Breast epithelium (tissue), 4 donors: Measurements from ENCODE around the gene OR10D3. TPM values are rescaled to one million over a fixed set of nuclear protein-coding genes. Genes with fewer than 3 reads are reported as not detected.

Experiments
- DNase-seq, 2 donors: peaks; one replicate each; pipeline ENCODE4 v3.0.0-alpha.2; 2019; ENCODE audit warnings: low spot score in 2 of 2
- H3K27ac ChIP-seq, 2 donors: fragments of 200-600 bp; sonication (generic) in 1 of 2; one replicate each; pipeline ENCODE4 v1.5.1; 2016 to 2019; ENCODE audit warnings: mild to moderate bottlenecking in 1 of 2
- H3K27me3 ChIP-seq, 2 donors: fragments of 200-600 bp; sonication (generic) in 1 of 2; one replicate each; pipeline versions ENCODE4 v1.5.1 to v1.6.0; 2017 to 2019; ENCODE audit warnings: control low read depth in 1 of 2, mild to moderate bottlenecking in 1 of 2
- H3K36me3 ChIP-seq: fragments of 200-600 bp; one replicate; pipeline ENCODE4 v1.5.1; 2019
- H3K4me1 ChIP-seq, 2 donors: fragments of 200-600 bp; sonication (generic); one replicate each; pipeline ENCODE4 v1.5.1; 2016 to 2019; ENCODE audit warnings: control low read depth in 1 of 2
- H3K4me3 ChIP-seq, 3 donors: fragments of 200-600 bp; sonication (generic); 1 replicate in 2 of 3; 2 replicates in 1 of 3; pipeline ENCODE4 v1.5.1; 2016 to 2019; ENCODE audit warnings: mild to moderate bottlenecking in 3 of 3, moderate library complexity in 2 of 3
- H3K9me3 ChIP-seq, 2 donors: fragments of 200-600 bp; sonication (generic) in 1 of 2; one replicate each; pipeline ENCODE4 v1.5.1; 2016 to 2019; ENCODE audit warnings: control low read depth in 1 of 2
- POLR2A ChIP-seq: fragments of 450-650 bp; IDR thresholded peaks from one replicate; pipeline ENCODE4 v1.6.1; 2016; ENCODE audit warnings: antibody characterized with exemption, mild to moderate bottlenecking, moderate library complexity
- POLR2AphosphoS5 ChIP-seq, 3 donors: sonication (generic); formaldehyde crosslinking; IDR thresholded peaks; one replicate each; pipeline ENCODE4 v1.6.1; 2017; ENCODE audit warnings: antibody characterized with exemption in 3 of 3
- intact Hi-C: fragments of 100-400 bp; cut with DNase I; formaldehyde crosslinking; loops from one replicate; pipeline ENCODE4 v1.15.1; 2023; ENCODE audit warnings: low total_unique reads
- total RNA-seq, 3 donors: library from RNA; depleted of rRNA; stranded (reverse); fragments of >200 nt; gene quantifications; one replicate each; pipeline ENCODE4 v1.1.0, GENCODE V29; 2016
- TF ChIP-seq, protein P1 (sequence below), 3 donors: fragments of 450-650 bp; IDR thresholded peaks; one replicate each; pipeline ENCODE4 v1.5.1; 2016 to 2017; ENCODE audit warnings: antibody characterized with exemption in 3 of 3, mild to moderate bottlenecking in 3 of 3, moderate library complexity in 3 of 3

Gene OR10D3
- total RNA-seq, 3 donors from 2014 or later: not detected

DNA sequence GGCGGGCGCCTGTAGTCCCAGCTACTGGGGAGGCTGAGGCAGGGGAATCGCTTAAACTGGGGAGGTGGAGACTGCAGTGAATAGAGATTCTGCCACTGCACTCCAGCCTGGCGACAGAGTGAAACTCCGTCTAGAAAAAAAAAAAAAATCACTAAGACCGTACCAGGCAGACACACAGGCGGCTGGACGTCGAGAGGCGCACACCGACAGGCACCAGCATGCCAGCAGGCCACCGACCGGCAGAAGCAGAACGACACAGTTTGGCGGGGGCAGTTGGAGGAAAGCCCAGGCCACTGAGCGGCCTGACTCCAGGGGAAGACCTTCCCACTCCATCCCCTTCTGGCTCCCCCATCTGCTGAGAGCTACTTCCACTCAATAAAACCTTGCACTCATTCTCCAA is 17.5 kb downstream of the OR10D3 start:
- Histone ChIP-seq H3K36me3 (no peaks in the 10 kb centered on the region), H3K9me3 (no peaks in the 10 kb centered on the region), H3K27ac (no peak overlapping the region), H3K4me1 (no peaks in the 10 kb centered on the region), H3K4me3 (no peak overlapping the region), H3K27me3 (no peaks in the 10 kb centered on the region)
- TF ChIP-seq POLR2AphosphoS5 (IDR thresholded peaks at IDR 0.05) (no peak), POLR2A (no peak)
- TF ChIP-seq, protein P1, sequence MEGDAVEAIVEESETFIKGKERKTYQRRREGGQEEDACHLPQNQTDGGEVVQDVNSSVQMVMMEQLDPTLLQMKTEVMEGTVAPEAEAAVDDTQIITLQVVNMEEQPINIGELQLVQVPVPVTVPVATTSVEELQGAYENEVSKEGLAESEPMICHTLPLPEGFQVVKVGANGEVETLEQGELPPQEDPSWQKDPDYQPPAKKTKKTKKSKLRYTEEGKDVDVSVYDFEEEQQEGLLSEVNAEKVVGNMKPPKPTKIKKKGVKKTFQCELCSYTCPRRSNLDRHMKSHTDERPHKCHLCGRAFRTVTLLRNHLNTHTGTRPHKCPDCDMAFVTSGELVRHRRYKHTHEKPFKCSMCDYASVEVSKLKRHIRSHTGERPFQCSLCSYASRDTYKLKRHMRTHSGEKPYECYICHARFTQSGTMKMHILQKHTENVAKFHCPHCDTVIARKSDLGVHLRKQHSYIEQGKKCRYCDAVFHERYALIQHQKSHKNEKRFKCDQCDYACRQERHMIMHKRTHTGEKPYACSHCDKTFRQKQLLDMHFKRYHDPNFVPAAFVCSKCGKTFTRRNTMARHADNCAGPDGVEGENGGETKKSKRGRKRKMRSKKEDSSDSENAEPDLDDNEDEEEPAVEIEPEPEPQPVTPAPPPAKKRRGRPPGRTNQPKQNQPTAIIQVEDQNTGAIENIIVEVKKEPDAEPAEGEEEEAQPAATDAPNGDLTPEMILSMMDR (IDR thresholded peaks at IDR 0.05): no peak
- DNase-seq: no peak
- intact Hi-C loops: no loop called here

DNA sequence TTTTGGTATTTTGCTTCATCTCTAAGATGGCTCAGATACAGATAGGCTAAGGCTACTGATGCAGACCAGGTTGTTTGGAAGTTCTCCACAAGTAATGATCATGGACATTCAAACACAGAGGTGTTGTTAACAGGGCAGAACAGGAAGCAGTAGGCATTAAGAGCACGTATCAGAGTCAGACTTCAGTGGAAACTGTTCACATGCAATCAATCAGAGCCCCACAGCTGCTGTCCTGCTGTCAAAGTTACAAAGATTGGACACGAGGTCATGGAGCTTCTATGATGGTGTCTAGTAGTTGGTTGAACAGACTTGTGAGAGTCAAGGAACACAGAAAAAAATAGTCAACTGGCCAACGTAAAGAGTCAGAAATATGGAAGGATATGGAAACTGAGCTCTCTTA is 19.8 kb downstream of the OR10D3 start:
- DNase-seq: no peak
- Histone ChIP-seq H3K27me3 (no peaks in the 10 kb centered on the region), H3K27ac (no peak overlapping the region), H3K9me3 (no peaks in the 10 kb centered on the region), H3K4me1 (no peaks in the 10 kb centered on the region), H3K36me3 (no peaks in the 10 kb centered on the region), H3K4me3 (no peak overlapping the region)
- TF ChIP-seq, protein P1 (IDR thresholded peaks at IDR 0.05): no peak
- TF ChIP-seq POLR2AphosphoS5 (IDR thresholded peaks at IDR 0.05) (no peak), POLR2A (no peak)
- intact Hi-C loops: no loop called here

- H3K27me3 ChIP-seq: no peaks in the 10 kb centered on the region
- no peak for DNase-seq
- no peaks in the 10 kb centered on the region for H3K4me1 ChIP-seq
- TF ChIP-seq POLR2AphosphoS5 (IDR thresholded peaks at IDR 0.05): no peak
- TF ChIP-seq POLR2A: no peak
- TF ChIP-seq, protein P1 (IDR thresholded peaks at IDR 0.05): no peak
- H3K27ac ChIP-seq: no peak overlapping the region
- H3K36me3 ChIP-seq: no peaks in the 10 kb centered on the region
- no peaks in the 10 kb centered on the region for H3K9me3 ChIP-seq
- intact Hi-C loops: no loop called here
- H3K4me3 ChIP-seq: no peak overlapping the region
These were observed 20.9 kb downstream of the OR10D3 start for GRCh38 chr11:124204008-124204407.

- Histone ChIP-seq H3K27ac (no peak overlapping the region), H3K4me3 (no peak overlapping the region), H3K9me3 (no peaks in the 10 kb centered on the region), H3K27me3 (no peaks in the 10 kb centered on the region), H3K4me1 (no peaks in the 10 kb centered on the region), H3K36me3 (no peaks in the 10 kb centered on the region)
- TF ChIP-seq POLR2A (no peak), POLR2AphosphoS5 (IDR thresholded peaks at IDR 0.05) (no peak)
- TF ChIP-seq, protein P1 (IDR thresholded peaks at IDR 0.05): no peak
- intact Hi-C loops: no loop called here
- no peak for DNase-seq
These were observed 24.1 kb downstream of the OR10D3 start for GRCh38 chr11:124207102-124207792.

DNA sequence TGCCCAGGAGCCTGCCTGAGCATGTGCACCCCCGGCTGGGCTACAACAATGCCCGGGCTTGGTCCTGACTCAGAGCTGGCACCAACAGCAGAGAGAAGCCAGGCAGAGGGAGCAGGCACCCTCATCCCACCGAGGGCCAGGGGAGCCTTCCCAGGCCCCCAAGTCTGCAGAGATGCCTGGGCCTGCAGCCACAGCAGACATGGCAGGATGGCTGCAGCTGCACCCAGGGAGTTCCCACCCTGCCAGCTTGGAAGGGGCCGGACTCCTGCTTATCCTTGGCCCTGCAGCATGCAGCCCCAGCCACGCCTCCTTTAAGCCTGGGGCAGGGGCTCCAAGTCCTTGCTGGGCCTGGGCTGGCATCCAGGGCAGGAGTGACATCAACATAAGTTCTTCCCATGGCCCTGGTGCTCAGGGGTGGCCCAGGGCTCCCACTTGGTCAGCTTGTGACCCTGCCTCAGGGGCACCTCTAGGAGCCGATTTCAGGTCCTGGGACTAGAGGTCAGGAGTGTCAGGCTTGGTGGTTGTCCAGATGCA is 26.7 kb downstream of the OR10D3 start:
- Histone ChIP-seq H3K36me3 (no peaks in the 10 kb centered on the region), H3K27me3 (no peaks in the 10 kb centered on the region), H3K4me1 (no peaks in the 10 kb centered on the region), H3K9me3 (no peaks in the 10 kb centered on the region), H3K4me3 (no peak overlapping the region), H3K27ac (no peak overlapping the region)
- intact Hi-C loops: no loop called here
- TF ChIP-seq, protein P1 (IDR thresholded peaks at IDR 0.05): no peak
- TF ChIP-seq POLR2AphosphoS5 (IDR thresholded peaks at IDR 0.05) (no peak), POLR2A (no peak)
- no peak for DNase-seq
